Stomach (tissue), 4 donors: ENCODE data around the gene COG7.

Experiments used
- CTCF ChIP-seq, 7 experiments: fragments of 450-650 bp in 4 of 7; fragments of 200-600 bp in 3 of 7; sonication (generic) in 3 of 7; IDR thresholded peaks; one replicate each; pipeline ENCODE4 v1.5.1; 2016 to 2019; ENCODE audit warnings: antibody characterized with exemption in 7 of 7, control low read depth in 2 of 7, mild to moderate bottlenecking in 1 of 7
- POLR2A ChIP-seq, 4 donors: fragments of 450-650 bp; IDR thresholded peaks; one replicate each; pipeline ENCODE4 v1.6.1; 2016; ENCODE audit warnings: antibody characterized with exemption in 4 of 4, control low read depth in 2 of 4, mild to moderate bottlenecking in 1 of 4, moderate library complexity in 1 of 4

GRCh38 chr16:23398987-23399805 lies 53.8 kb downstream of the COG7 start:
- no peak for TF ChIP-seq POLR2A (IDR thresholded peaks at IDR 0.05)
- TF ChIP-seq CTCF (IDR thresholded peaks at IDR 0.05) = no peak
